ENCODE results near the gene CHN2.

Gene CHN2

GRCh38 chr7:29287366-29287765, 92.8 kb downstream of the CHN2 start:
- DNase-seq = no peak

DNA sequence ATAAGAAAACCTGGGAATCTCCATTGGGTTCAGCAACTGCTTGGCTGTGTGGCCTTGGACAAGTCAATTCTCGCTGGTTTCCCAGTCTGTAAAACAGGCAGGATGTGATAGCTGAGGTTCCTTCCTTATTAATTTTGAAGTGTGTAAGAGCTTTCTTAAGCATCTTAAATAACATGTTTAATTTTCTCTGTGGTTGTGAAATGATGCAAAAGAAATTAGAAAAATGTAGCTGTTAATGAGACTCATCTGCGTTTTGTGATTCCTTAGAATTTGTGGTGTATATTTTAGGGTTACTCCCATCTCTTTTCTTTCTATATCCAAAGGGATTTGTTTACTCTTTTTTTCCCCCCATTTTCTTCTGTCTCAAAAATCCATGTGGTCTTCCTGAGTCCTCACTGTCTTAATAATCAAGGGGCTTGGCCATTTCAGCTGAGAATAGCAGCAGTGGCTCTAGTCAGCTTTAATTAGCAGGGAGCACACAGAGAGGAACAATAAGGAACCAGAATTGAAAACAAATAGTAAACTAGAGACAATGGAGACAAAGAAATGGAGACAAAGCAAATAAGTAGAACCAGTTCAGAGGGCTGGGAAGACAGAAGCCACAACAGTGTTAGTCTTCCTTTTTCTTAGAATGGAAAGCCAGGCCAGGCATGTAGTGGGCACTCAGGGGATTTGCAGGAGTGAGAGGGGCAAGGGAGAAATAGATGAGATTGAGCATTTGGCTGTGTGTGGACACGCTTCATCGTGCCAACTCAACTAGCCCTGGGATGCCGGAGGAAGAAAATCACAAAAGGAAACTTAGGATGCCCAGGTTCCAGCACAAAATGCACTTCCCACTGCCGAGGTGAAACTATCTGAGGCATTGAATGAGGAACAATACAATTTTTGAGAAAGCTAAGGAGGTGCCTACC, 93.9 kb downstream of the CHN2 start:
- DNase-seq = peak; percentile 75

GRCh38 chr7:29289156-29290021, 94.8 kb downstream of the CHN2 start:
- DNase-seq = peak; percentile 75

GRCh38 chr7:29290829-29291228, 96.3 kb downstream of the CHN2 start:
- DNase-seq = no peak

DNA sequence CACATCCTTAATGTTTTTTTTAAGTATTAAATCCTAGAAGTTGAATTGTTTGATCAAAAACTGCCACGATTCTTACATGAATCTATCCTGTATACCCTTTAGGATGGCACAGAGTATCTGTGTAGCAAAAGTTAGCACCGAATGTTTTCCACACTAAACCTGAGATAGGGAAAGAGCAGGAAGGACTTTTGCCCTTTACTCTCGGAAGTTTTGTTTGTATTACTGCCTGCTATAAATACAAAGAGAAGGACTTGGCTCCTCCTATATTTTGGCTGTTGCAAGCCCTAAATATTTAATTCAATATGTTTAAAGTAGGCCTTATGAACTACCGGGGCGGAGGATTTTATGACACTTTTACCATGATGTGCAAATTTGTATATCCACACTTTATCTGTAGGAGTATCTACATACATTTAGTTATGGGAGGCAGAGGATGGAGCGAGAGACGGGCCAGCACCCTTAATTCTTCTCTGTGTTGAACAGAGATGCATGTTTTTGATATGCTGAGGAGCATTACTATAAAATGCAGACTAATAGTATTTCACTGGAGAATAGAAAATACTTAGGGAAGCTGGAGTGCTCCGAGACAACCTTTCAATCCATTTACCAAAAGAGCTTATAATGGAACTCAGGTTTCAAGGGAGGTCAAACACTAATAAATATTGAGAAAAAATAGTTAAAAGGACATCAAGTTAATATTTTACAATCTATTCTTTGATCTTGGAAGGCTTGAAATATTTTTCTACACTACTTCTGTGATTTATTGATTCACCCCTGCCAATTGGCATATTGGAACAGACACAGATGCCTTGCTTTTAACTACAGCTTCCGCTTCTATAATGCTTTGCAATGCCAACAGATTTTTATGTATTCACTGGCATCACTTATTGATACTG, 97.4 kb downstream of the CHN2 start:
- DNase-seq = no peak

DNA sequence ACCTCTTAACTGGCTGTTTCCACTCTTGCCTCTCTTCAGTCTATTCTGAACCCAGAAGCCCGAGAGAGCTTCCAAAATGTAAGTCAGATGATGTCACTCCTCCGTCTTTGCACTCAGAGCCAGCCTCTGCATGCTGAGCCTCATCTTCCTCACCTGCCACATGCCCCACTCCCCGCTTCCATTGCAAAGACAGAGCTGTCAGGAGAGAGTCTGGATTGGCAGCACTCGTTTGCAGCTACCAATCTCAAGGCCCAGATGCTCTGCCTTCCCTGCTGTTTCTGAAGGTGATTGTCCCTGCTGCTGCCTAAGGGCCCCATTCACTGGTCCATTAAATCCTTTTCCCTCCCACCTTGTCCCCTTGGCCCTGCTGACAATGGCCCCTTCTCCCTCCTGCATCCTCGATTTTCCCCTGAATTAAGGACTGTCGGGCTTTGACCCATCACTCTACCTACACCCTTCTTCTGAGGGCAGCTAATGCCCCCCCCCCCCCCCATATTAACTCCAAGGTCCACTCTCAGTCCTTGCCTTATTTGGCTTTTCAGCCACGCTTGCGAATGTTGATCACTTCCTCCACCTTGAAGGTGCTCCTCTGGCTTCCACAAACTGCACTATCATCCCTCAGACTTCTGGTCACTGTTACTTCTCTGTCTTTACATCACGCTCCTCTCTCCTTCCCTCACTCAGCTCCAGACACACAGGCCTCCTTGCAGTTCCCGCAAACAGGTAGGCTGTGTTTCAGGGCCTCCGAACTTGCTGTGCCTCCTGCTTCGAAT, 98.5 kb downstream of the CHN2 start:
- no peak for DNase-seq

DNA sequence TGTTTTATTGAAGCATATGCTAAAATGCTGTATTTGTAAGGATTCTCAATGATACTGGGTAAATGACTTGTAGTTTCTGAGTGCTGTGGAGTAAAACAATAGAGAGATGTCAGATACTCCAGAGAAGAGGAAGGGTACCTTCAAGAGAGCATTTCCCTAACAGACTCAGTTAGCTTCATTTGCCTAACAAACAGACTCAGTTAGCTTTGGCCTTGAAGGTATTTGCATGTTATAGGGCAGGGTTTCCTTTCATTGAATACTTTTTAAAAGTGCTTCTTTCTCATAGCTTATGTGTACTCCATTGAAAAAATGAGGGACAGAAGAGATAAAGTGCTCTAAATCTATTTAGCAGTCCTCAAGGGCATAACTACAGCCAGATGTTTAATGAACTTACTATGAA, 101.8 kb downstream of the CHN2 start:
- DNase-seq = no peak

DNA sequence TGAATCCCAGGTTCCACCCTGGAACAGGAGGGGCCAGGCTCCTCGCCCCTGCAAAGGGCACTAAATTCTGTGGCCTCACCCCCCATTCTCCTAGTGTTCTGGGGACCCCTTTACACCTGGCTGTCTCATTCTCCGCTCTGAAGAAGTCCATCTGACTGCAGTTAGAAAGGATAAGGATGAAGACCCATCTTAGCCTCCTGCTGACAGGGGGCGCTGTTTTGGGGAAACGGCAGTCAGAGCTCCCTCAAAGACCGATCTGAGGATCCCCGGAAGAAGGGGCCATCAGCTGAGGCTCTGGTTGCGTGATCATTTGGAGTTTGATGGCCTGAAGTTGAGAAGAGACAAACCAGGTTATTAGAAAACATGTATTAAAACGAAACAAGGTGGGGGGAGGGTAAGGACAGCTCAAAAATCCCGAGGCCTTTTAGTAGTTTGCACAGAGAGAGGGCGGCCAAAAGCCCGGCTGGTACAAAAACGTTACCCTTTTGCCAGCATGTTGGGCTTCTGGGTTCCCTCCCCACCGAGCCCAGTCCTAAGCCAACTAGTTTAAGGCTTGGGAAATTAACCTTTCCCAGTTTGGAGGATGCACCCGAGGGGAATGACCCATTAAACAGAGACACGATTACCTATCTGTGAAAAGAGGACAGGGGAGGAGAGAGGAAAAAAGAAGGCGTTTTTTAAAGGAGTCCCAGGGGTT, 102.8 kb downstream of the CHN2 start:
- DNase-seq = no peak

GRCh38 chr7:29299086-29299485, 104.5 kb downstream of the CHN2 start:
- DNase-seq = no peak

GRCh38 chr7:29300026-29300480, 105.5 kb downstream of the CHN2 start:
- DNase-seq = no peak

- DNase-seq = no peak
Observed at GRCh38 chr7:29300649-29301048, 106.1 kb downstream of the CHN2 start.

DNA sequence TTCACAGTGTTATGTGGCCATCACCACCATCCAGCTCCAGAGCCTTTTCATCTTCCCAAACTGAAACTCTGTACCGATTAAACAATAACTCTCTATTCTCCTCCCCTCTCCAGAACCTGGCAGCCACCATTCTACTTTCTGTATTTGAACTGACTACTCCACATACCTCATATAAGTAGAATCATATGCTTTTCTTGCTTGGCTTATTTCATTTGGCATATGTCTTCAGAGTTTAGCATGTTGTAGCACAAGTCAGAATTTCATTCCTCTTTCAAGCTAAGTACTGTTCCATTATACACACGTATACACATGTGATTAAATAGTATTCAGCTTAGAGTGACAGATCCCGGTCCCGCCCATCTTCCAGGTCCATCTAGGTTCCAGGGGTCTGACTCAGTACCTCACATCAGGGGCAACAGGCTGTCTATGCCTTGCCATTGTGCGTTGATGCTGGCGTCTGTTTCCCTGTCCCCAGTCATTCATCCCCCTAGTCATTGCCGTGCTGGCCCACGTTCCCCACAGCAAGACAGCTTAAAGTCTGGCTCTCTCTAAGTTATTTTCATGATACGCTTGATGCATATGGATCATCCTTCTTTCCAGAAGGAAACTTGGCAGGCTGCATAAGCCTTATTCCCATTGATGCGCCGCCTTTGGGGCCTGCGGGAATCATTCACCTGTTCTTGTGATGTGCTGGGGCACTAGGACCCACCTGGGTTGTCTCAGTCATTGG, 108.3 kb downstream of the CHN2 start:
- no peak for DNase-seq

DNA sequence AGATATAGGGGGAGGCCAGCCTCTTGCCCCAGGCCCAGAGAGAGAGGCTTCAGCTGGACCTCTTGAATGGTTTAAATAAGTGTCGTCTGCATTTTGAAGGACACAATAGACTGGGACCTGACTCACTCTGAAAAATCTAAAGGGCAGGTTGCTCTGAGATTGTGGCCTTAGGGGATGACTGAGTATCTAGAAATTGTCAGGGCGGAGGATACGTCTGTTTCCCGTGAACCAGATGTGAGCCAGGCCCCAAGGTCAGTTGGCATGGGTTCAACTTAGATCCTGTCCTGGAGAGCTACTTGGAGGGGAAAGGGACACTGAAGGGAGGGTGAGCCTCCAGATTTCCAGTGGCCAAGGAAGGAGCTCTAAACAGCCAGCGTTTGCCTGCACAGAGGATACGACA, 110.2 kb downstream of the CHN2 start:
- DNase-seq = no peak

DNA sequence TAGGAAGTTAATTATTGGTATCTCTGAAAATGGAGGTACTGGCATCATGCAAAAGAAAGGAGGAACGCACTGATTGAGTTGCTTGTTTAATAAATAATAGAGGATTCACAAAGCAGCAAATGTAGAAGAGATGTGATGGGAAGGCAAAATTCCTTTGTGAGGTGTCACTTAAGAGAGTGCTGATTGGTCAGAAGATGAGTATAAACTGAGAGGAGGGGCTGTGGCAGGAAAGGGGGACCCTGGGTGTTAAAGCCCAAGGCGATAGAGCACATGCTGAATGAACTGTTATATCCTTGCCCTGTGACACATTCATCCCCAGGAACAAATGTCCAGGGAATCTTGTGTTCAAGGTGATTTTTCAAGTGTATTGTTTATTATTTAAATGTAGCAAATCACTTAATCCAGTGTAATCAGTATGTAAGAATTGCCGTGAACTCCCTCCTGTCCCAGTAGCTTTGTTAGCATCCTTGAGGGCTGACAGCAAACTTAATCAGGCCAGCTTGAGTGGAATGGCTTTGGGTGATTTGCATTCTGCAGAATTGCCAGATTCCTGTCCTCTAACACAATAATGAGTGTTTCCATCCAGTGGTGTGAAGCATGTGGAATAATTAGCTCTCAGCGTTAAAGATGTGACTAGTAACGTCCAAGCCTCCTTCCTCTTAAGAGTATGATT, 111.9 kb downstream of the CHN2 start:
- DNase-seq = no peak

DNA sequence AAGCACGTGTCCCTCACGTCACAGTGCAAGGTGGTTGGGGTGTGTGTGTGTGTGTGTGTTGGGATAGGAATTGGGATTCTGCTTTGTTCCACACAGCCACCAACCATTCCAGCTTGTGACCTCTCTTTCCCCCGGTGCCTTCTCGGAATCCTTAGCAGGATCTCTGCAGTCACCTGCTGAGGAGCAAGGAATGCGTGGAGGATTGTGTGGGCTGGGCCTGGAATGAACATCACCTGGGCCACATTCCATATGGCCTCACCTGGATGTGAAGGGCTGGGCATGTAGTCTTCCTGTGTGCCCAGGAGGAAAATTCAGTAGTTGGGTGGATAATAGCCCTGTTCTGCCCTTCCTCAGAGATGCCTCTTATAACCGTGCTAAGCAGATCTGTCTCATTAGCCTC, 113.8 kb downstream of the CHN2 start:
- no peak for DNase-seq

DNA sequence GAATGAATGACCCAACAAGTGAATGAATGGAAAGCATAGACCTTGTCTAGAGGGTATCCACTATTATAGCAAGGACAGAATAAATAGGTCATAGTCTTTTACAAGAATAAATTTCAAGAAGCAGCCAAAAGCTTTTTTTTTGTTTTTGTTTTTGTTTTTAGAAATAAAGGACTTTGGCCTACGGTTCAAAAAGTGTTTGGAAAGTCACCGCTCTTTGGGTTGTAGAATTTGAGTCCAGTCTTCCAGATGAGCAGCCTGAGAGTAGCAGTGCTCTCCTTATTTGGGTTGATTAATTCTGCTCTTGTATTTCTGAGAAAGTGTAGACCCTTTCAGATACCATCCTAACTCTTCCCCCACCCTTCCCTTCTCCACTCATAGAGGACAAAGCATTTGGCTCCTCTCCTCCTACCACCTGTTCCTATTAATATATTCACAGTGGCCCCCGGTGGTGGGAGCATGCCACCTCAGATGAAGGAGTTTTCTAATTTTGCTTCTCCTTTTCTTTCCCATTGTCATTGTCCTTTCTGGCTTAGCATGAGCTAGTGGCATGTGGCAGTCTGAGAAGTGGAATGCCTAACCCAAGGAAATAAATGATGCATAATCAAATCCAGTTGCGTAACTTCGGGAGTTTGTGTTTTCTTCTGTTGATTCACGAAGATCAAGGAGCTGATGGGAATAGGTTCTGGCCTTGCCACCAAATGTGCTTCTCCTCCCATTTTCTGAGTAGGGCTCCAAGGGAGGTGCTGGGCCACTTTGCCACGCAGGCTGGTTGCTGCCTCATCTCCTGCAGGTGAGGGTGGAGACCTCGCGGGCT, 114.7 kb downstream of the CHN2 start:
- DNase-seq = no peak

DNA sequence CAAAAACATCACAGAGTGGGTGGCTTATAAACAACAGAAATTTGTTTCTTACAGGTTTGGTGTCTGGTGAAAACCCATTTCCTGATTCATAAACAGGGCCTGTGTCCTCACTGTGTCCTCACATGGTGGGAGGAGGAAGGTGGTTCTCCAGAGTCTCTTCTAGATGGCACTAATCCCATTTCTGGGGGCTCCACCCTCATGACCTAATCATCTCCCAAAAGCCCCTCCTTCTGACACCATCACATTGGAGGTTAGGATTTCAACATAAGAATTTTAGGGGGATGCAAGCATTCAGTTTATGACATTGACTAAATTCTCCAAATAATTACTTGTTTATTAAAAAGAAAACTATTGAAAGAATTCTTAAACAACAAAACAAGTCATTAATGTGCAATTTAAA, 116.0 kb downstream of the CHN2 start:
- DNase-seq = no peak

DNA sequence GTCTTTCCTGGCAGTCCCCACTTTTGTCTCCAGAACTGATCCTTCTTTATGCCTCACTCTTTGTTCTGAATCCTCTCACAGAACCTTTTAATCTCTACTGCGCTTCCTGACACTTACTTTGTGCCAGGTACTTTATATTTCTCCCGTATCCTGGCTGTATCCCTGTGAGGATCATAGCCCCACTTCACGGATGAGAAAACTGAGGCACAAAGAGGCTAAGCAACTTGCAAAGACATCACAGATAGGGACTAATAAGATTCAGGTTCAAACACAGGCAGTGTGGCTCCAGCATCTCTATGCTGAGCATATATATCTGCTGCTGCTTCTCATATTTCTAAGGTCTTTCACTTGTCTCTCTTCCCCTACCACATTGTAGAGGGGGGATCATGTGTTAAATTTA, 116.7 kb downstream of the CHN2 start:
- no peak for DNase-seq

- no peak for DNase-seq
Observed at GRCh38 chr7:29314148-29314547, 119.6 kb downstream of the CHN2 start.
